ENCODE data around the gene KHDC3L. TPM values are rescaled to one million over a fixed set of nuclear protein-coding genes. Genes with fewer than 3 reads are reported as not detected.

KHDC3L gene, protein sequence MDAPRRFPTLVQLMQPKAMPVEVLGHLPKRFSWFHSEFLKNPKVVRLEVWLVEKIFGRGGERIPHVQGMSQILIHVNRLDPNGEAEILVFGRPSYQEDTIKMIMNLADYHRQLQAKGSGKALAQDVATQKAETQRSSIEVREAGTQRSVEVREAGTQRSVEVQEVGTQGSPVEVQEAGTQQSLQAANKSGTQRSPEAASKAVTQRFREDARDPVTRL
- total RNA-seq = not detected in 2 replicates

DNA sequence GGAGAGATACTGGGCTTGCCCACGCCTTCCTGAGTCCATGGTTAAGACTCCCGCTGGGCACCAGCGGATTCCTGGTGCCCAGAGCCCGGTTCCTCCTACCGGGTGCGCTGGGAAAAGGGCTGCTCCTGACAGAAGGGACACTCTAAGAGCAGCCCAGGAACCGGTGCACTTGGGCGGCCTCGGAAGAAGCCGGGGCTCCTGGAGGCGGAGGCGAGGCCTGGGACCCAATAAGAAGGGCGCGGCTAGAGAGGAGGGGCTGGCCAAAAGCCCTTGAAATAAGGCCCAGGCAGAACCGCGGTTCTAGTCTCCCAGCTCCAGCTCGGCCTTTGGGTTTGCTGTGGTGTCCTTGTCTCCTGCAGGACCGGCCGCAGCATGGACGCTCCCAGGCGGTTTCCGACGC, at the start of gene KHDC3L:
Gene KHDC3L (plus strand): TSS at position 301 of the 400 bp plus-strand sequence. CDS start 72 bp downstream, at position 373.

DNA sequence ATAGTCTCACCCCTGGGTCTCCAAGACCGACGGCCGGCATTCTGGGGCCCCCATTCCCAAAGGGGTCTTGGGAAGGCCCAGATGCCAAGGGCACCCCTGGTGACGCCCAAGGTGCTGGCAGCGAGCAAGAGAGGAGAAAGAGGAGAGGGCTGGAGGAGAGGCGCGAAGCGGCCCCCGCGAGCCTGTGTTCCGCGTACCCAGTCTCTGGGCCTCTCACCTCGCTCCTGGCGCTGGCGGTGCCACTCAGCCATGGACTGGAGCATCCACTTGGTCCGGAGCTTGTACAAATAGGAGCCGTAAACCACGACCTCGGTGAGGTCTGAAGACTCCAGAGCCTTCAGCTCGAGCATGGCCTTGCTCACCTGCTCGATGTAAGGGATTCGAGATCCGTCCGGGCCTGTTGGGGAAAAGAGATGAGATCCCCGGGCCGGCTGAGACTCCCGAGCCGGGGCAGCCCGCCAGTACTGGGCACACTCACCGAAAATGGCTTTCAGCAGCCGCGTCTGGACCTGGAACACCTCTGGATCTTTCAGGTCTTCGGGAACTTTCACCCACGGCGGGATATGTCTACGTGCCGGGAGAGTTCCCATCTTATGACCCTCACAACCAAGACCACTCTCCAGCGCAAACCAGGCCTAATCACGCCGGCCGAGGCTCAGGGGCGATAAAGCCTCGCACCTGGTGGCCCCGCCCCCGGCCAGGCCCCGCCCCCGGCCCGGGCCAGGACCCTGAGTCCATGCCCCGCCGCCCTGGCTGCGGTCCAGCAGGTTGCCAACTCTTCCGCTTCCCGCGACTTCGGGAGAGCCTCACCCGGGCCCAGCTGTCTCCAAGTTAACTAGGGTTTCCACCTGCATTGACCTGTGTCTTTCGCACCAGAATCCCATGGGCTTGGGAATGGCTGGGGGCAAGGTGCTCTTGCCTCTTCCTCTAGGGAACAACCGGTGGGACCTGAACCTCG, 8.5 kb upstream of the KHDC3L start, which contains the start of gene DPPA5:
Gene DPPA5 (minus strand): TSS at position 641 of the 958 bp plus-strand sequence. CDS start 51 bp downstream, at position 590.

DNA sequence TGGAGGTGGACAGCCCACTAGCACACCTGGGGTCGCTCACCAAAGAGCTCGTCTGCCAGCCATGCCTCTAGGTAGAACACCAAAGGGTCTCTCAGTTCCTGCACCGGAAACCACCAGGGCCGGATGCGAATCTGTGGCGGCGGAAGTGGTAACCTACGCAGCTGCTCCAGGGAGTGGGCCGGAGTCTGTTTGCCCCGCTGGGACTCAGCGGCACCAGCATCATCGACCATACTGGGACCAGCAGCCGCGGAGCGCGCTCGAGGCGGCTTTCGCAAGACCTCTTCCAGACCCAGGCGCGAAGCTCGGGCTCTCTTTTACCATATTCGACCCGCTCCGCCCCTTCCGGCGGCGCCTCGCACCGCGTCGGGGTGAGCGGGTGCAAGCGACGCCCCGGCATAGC, 7.1 kb downstream of the KHDC3L start, which contains the start of gene OOEP:
Gene OOEP (minus strand): TSS at position 335 of the 400 bp plus-strand sequence. CDS start 105 bp downstream, at position 230.

DNA sequence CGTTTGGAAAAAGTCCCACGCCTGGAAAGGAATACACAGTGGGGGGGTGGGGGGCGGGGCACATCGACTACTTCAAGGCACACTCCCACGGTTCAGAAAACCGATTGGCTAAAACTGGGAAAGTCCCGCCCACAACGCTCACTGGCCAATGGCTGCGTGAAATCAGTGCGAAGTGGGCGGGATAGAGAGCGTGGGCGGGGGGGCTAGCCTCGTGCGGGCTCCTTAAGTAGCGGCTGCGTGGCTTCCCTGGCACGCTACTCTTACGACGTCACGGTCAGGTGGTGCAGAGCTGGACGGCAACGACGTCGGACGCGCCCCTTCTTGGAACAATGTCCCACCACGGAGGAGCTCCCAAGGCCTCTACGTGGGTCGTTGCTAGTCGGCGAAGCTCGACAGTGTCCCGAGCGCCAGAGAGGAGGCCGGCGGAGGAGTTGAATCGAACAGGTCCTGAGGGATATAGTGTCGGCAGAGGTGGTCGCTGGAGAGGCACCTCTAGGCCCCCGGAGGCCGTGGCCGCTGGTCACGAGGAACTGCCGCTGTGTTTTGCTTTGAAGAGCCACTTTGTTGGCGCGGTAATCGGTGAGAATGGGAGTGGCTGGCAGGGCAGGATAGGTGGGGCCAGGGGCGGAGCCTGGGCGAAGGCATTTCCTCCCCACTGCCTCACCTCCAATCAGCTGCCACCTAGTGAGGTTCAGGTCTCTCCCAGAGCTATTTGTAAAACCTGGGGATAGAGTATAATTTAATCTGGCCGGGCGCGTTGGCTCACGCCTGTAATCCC, 32.3 kb downstream of the KHDC3L start, which contains the start of gene DDX43:
Gene DDX43 (plus strand): TSS at position 252 of the 778 bp plus-strand sequence. CDS start 78 bp downstream, at position 330.

Small RNA genes within 50 kb of the gene (small RNA-seq; reads per million reads assigned to genes)
- gene RPL39P3 = 3.4 reads per million, percentile 66 among the genes with 10 or more reads in this experiment

Other genes with a start within 250 kb of the KHDC3L start
- 1.1 TPM in 1 of 2 replicates, not detected in the other for gene KHDC1L, start 137.2 kb upstream of the KHDC3L start, total RNA-seq
- 3.8 and 3.9 TPM in 2 replicates for gene KHDC1, start 99.5 kb upstream of the KHDC3L start, total RNA-seq
- gene DPPA5, start 8.4 kb upstream of the KHDC3L start, total RNA-seq = not detected in 2 replicates
- 0.16 TPM in 1 of 2 replicates, not detected in the other for gene OOEP, start 7.2 kb downstream of the KHDC3L start, total RNA-seq
- 0.81 and 1.8 TPM in 2 replicates for gene DDX43, start 32.2 kb downstream of the KHDC3L start, total RNA-seq
- 6.0 and 7.3 TPM in 2 replicates for gene CGAS, start 89.6 kb downstream of the KHDC3L start, total RNA-seq
- 28.9 and 38.9 TPM in 2 replicates for gene MTO1, start 99.1 kb downstream of the KHDC3L start, total RNA-seq
- 16,627 and 17,489 TPM in 2 replicates for gene EEF1A1, start 158.4 kb downstream of the KHDC3L start, total RNA-seq